ENCODE measurements around the gene DNAJC12. TPM values are rescaled to one million over a fixed set of nuclear protein-coding genes. Genes with fewer than 3 reads are reported as not detected.
A peak's percentile ranks its signal among the peaks of the same experiment; 100 is the strongest.
"Not testable (repeated sequence)": the region's sequence is repeated elsewhere in the genome, so short reads cannot be mapped to it uniquely, and the experiment has no call there.

The DNAJC12 gene
- total RNA-seq, 2 experiments from 2014 or later: not detected

GRCh38 chr10:67883710-67884312, 45.8 kb upstream of the DNAJC12 start:
- H3K4me3 Mint-ChIP-seq: peak overlapping the region; percentile 95
- ATAC-seq (ENCODE audit: poor library complexity) (peak; percentile 5), DNase-seq (peak in 3 of 14 experiments; percentile 6 to 23 (median 20))
- H3K27me3 Mint-ChIP-seq: no peaks in the 10 kb centered on the region
- H3K36me3 ChIP-seq (ENCODE audit: insufficient read depth, low read length): peaks cover 21% of the 10 kb centered on the region
- H3K27me3 ChIP-seq (ENCODE audit: control insufficient read depth in 1 of 2, insufficient read depth in 2 of 2, low read length in 2 of 2): no peaks in the 10 kb centered on the region
- peaks cover 39% of the 10 kb centered on the region for H3K36me3 Mint-ChIP-seq (ENCODE audit: low read depth)
- peaks cover 40% of the 10 kb centered on the region for H3K4me1 Mint-ChIP-seq (ENCODE audit: low read depth)
- H3K9me3 Mint-ChIP-seq: no peaks in the 10 kb centered on the region
- no peak for TF ChIP-seq CTCF (IDR thresholded peaks at IDR 0.05)
- CTCF ChIA-PET: interaction anchor here (0.8 to 1.1 kb wide), 2 partner anchors 15 to 28 kb away, joined by 3 to 4 read pairs; no protein-coding TSS in a partner anchor
- H3K4me3 ChIP-seq (ENCODE audit: low read length): peak overlapping the region; percentile 87
- H3K4me1 ChIP-seq (ENCODE audit: insufficient read depth, low read length): peaks cover 24% of the 10 kb centered on the region
- H3K27ac Mint-ChIP-seq: peak overlapping the region; percentile 91
- POLR2A ChIA-PET: interaction anchor here (0.6 to 4.7 kb wide), 8 partner anchors 9 to 1239 kb away, joined by 3 to 50 read pairs (median 16); partner anchors contain the start of genes CCAR1, HERC4, HNRNPH3 and PBLD
- intact Hi-C loops (cut with DNase I, micrococcal nuclease): loop anchor here (2.0 to 10.0 kb wide), 5 partner anchors 33 to 1071 kb away; partner anchors contain the start of genes HERC4 (in 2 of the 2) and DDX21 (in 1 of the 2)
- H3K9me3 ChIP-seq (ENCODE audit: control insufficient read depth in 1 of 2, insufficient read depth in 1 of 2, low read length in 2 of 2): no peaks in the 10 kb centered on the region
- H3K27ac ChIP-seq (ENCODE audit: low read depth in 1 of 2, low read length in 2 of 2): peak overlapping the region; percentile 78 to 82

DNA sequence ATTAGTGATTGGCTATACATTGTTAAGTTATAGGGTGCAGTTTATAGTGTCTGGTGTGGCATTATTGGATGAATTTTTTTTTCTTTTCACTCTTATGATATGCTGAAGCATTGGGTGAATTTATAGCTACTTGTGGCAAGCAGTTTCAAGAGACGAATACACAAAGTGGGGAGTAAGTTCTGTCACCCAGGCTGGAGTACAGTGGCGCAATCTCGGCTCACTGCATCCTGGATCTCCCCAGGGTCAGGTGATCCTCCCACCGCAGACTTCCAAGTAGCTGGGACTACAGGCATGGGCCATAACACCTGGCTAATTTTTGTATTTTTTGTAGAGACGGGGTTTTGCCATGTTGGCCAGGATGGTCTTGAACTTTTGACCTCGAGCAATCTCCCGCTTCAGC, 40.1 kb upstream of the DNAJC12 start:
- H3K27ac ChIP-seq (ENCODE audit: low read depth in 1 of 2, low read length in 2 of 2): no peak overlapping the region
- ChIA-PET CTCF (interaction anchor here (0.9 kb wide), 1 partner anchor 23 kb away, joined by 5 read pairs; no protein-coding TSS in a partner anchor), POLR2A (interaction anchor here (0.6 kb wide), 1 partner anchor 455 kb away, joined by 4 read pairs; no protein-coding TSS in a partner anchor)
- no peaks in the 10 kb centered on the region for H3K9me3 ChIP-seq (ENCODE audit: control insufficient read depth in 1 of 2, insufficient read depth in 1 of 2, low read length in 2 of 2)
- DNase-seq (no peak), ATAC-seq (ENCODE audit: poor library complexity) (no peak)
- H3K9me3 Mint-ChIP-seq: no peaks in the 10 kb centered on the region
- intact Hi-C loops (cut with DNase I, micrococcal nuclease): no loop called here
- no peak overlapping the region for H3K4me3 Mint-ChIP-seq
- no peaks in the 10 kb centered on the region for H3K27me3 ChIP-seq (ENCODE audit: control insufficient read depth in 1 of 2, insufficient read depth in 2 of 2, low read length in 2 of 2)
- no peak overlapping the region for H3K27ac Mint-ChIP-seq
- TF ChIP-seq CTCF (IDR thresholded peaks at IDR 0.05): no peak
- no peak overlapping the region for H3K4me3 ChIP-seq (ENCODE audit: low read length)
- no peaks in the 10 kb centered on the region for H3K27me3 Mint-ChIP-seq
- H3K4me1 ChIP-seq (ENCODE audit: insufficient read depth, low read length): no peaks in the 10 kb centered on the region
- no peaks in the 10 kb centered on the region for H3K4me1 Mint-ChIP-seq (ENCODE audit: low read depth)
- H3K36me3 ChIP-seq (ENCODE audit: insufficient read depth, low read length): no peaks in the 10 kb centered on the region
- no peaks in the 10 kb centered on the region for H3K36me3 Mint-ChIP-seq (ENCODE audit: low read depth)

GRCh38 chr10:67877421-67877820, 39.4 kb upstream of the DNAJC12 start:
- intact Hi-C loops (cut with DNase I, micrococcal nuclease); H3K27me3 Mint-ChIP-seq; H3K4me1 Mint-ChIP-seq (ENCODE audit: low read depth); H3K36me3 ChIP-seq (ENCODE audit: insufficient read depth, low read length); H3K9me3 Mint-ChIP-seq; H3K4me3 Mint-ChIP-seq; H3K4me1 ChIP-seq (ENCODE audit: insufficient read depth, low read length); H3K36me3 Mint-ChIP-seq (ENCODE audit: low read depth); H3K4me3 ChIP-seq (ENCODE audit: low read length); DNase-seq; H3K9me3 ChIP-seq (ENCODE audit: control insufficient read depth in 1 of 2, insufficient read depth in 1 of 2, low read length in 2 of 2); H3K27ac ChIP-seq (ENCODE audit: low read depth in 1 of 2, low read length in 2 of 2); H3K27me3 ChIP-seq (ENCODE audit: control insufficient read depth in 1 of 2, insufficient read depth in 2 of 2, low read length in 2 of 2); H3K27ac Mint-ChIP-seq; ATAC-seq (ENCODE audit: poor library complexity); POLR2A ChIA-PET: not testable (repeated sequence)
- CTCF ChIA-PET: interaction anchor here (0.6 to 0.9 kb wide), 2 partner anchors 22 to 719 kb away, joined by 3 to 5 read pairs; no protein-coding TSS in a partner anchor
